BE2C (cell line): ENCODE data around the gene MANBA.
"Not testable (repeated sequence)": the region's sequence is repeated elsewhere in the genome, so short reads cannot be mapped to it uniquely, and the experiment has no call there.

Experiments used
- DNase-seq: peaks from one replicate; pipeline ENCODE4 v3.0.0-alpha.2; 2020
- H3K27me3 ChIP-seq: fragments of 250-450 bp; sonication (Bioruptor Pico); 2 replicates; pipeline ENCODE4 v1.5.1; 2020; ENCODE audit warnings: mild to moderate bottlenecking
- H3K36me3 ChIP-seq: fragments of 250-450 bp; sonication (Bioruptor Pico); 2 replicates; pipeline ENCODE4 v1.5.1; 2020; ENCODE audit warnings: mild to moderate bottlenecking
- H3K4me1 ChIP-seq: fragments of 250-450 bp; sonication (Bioruptor Pico); 2 replicates; pipeline ENCODE4 v1.5.1; 2020
- H3K4me3 ChIP-seq: 2 replicates; pipeline ENCODE4 v1.5.1; 2011; ENCODE audit warnings: low read depth, low read length
- H3K9me3 ChIP-seq: fragments of 250-450 bp; sonication (Bioruptor Pico); 2 replicates; pipeline ENCODE4 v1.5.1; 2020
- CTCF ChIP-seq: IDR thresholded peaks from 2 replicates; pipeline ENCODE4 v1.5.1; 2012; ENCODE audit warnings: mild to moderate bottlenecking, low read depth, low read length

The MANBA gene

GRCh38 chr4:102627831-102628523 lies 132.8 kb downstream of the MANBA start:
- TF ChIP-seq CTCF: no peak
- DNase-seq: no peak

GRCh38 chr4:102625232-102625930 lies 135.4 kb downstream of the MANBA start:
- peak; percentile 32 for TF ChIP-seq CTCF
- no peaks in the 10 kb centered on the region for H3K4me1 ChIP-seq
- H3K4me3 ChIP-seq: no peak overlapping the region
- no peaks in the 10 kb centered on the region for H3K9me3 ChIP-seq
- no peaks in the 10 kb centered on the region for H3K36me3 ChIP-seq
- peak; percentile 26 for DNase-seq
- no peaks in the 10 kb centered on the region for H3K27me3 ChIP-seq

More at GRCh38 chr4:102627831-102628523, 132.8 kb downstream of the MANBA start:
- Histone ChIP-seq H3K4me3 (no peak overlapping the region), H3K27me3 (no peaks in the 10 kb centered on the region), H3K9me3 (no peaks in the 10 kb centered on the region), H3K4me1 (no peaks in the 10 kb centered on the region), H3K36me3 (no peaks in the 10 kb centered on the region)

- Histone ChIP-seq H3K4me3 (no peak overlapping the region), H3K27me3 (no peaks in the 10 kb centered on the region), H3K9me3 (no peaks in the 10 kb centered on the region), H3K36me3 (no peaks in the 10 kb centered on the region), H3K4me1 (no peaks in the 10 kb centered on the region)
- no peak for TF ChIP-seq CTCF
- no peak for DNase-seq
Observed at GRCh38 chr4:102624505-102624904, 136.3 kb downstream of the MANBA start.

GRCh38 chr4:102623622-102624021 lies 137.1 kb downstream of the MANBA start:
- DNase-seq: peak; percentile 60
- Histone ChIP-seq H3K9me3 (no peaks in the 10 kb centered on the region), H3K4me1 (no peaks in the 10 kb centered on the region), H3K27me3 (no peaks in the 10 kb centered on the region), H3K36me3 (no peaks in the 10 kb centered on the region), H3K4me3 (no peak overlapping the region)
- TF ChIP-seq CTCF: peak; percentile 66

- TF ChIP-seq CTCF: peak; percentile 55
- Histone ChIP-seq H3K4me1 (peaks cover 3% of the 10 kb centered on the region; the same call in 1 of the 2 replicates), H3K36me3 (peaks cover 2% of the 10 kb centered on the region; the same call in 1 of the 2 replicates), H3K27me3 (no peaks in the 10 kb centered on the region), H3K9me3 (no peaks in the 10 kb centered on the region), H3K4me3 (no peak overlapping the region)
- peak; percentile 26 for DNase-seq
Observed at GRCh38 chr4:102620697-102621497, 139.9 kb downstream of the MANBA start.

GRCh38 chr4:102619776-102620631 lies 140.8 kb downstream of the MANBA start:
- not testable (repeated sequence) for H3K36me3 ChIP-seq, H3K9me3 ChIP-seq, DNase-seq, H3K27me3 ChIP-seq, H3K4me1 ChIP-seq, H3K4me3 ChIP-seq

GRCh38 chr4:102619021-102619420 lies 141.7 kb downstream of the MANBA start:
- not testable (repeated sequence) for H3K4me3 ChIP-seq, H3K36me3 ChIP-seq, H3K27me3 ChIP-seq, H3K9me3 ChIP-seq, H3K4me1 ChIP-seq, DNase-seq
